Activated CD8-positive, alpha-beta memory T cell treated with anti-CD3 and anti-CD28 coated beads, Interleukin-2, amount 50 U/mL, for 4 hours (primary cell): ENCODE measurements around the gene VN1R2.
"Not testable (repeated sequence)": the region's sequence is repeated elsewhere in the genome, so short reads cannot be mapped to it uniquely, and the experiment has no call there.

Experiments
- DNase-seq: peaks from one replicate; pipeline ENCODE4 v3.0.0-alpha.2; 2020

Gene VN1R2, protein sequence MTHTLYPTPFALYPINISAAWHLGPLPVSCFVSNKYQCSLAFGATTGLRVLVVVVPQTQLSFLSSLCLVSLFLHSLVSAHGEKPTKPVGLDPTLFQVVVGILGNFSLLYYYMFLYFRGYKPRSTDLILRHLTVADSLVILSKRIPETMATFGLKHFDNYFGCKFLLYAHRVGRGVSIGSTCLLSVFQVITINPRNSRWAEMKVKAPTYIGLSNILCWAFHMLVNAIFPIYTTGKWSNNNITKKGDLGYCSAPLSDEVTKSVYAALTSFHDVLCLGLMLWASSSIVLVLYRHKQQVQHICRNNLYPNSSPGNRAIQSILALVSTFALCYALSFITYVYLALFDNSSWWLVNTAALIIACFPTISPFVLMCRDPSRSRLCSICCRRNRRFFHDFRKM

DNA sequence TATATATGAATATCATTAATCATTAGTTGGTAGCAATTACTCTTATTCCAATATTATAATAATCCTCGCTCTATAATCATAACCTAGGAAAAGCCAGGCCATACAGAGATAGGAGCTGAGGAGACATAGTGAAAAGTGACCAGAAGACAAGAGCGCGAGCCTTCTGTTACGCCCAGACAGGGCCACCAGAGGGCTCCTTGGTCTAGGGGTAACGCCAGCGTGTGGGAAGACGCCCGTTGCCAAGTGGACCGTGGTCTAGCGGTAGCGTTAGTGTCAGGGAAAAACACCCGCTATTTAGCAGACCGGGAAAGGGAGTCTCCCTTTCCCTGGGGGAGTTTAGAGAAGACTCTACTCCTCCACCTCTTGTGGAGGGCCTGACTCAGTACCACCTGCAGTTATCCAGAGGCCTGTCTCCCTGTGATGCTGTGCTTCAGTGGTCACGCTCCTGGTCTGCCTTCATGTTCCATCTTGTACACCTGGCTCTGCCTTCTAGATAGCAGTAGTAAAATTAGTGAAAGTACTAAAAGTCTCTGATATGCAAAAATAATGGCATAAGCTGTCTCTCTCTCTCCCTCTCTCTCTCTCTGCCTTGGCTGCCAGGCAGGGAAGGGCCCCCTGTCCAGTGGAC, at the start of gene VN1R2:
TSS of gene VN1R2 (plus strand) at position 578 of the 628 bp plus-strand sequence. CDS start 84 bp downstream, outside the sequence.
- not testable (repeated sequence) for DNase-seq

DNA sequence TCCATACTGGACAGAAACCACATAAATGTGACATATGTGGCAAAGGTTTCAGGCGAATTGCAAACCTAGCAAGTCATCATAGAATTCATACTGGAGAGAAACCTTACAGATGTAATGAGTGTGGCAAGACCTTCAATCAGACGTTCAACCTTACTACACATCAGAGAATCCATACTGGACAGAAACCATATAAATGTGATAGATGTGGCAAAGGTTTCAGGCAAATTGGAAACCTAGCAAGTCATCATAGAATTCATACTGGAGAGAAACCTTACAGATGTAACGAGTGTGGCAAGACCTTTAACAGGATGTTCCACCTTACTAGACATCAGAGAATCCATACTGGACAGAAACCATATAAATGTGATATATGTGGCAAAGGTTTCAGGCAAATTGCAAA, 46.5 kb upstream of the VN1R2 start:
- not testable (repeated sequence) for DNase-seq

DNA sequence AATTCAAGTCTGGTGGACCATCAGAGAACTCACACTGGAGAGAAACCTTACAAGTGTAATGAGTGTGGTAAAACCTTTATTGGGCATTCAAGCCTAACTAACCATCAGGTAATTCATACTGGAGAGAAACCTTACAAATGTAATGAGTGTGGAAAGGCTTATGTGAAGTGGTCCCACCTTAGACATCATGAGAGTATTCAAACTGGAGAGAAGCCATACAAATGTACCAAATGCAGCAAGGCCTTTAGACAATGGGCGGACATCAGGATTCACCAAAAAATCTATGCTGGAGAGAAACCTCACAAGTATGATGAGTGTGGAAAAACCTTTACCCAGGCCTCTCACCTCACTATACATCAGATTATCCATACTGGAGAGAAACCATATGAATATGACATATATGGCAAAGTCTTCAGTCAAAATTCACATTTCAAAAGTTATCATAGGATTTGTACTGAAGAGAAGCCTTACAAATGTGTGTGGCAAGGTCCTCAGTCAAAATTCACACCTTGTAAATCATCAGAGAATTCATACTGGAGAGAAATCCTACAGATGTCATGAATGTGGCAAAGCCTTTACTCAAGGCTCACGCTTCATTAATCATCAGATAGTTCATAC, 45.3 kb upstream of the VN1R2 start:
- DNase-seq: no peak

DNA sequence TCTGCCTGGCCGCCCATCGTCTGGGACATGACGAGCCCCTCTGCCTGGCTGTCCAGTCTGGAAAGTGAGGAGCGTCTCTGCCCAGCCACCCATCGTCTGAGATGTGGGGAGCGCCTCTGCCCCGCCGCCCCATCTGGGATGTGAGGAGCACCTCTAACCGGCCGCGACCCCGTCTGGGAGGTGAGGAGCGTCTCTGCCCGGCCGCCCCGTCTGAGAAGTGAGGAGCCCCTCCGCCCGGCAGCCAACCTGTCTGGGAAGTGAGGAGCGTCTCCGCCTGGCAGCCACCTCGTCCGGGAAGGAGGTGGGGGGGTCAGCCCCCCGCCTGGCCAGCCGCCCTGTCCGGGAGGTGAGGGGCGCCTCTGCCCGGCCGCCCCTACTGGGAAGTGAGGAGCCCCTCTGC, 35.4 kb upstream of the VN1R2 start:
- not testable (repeated sequence) for DNase-seq

DNA sequence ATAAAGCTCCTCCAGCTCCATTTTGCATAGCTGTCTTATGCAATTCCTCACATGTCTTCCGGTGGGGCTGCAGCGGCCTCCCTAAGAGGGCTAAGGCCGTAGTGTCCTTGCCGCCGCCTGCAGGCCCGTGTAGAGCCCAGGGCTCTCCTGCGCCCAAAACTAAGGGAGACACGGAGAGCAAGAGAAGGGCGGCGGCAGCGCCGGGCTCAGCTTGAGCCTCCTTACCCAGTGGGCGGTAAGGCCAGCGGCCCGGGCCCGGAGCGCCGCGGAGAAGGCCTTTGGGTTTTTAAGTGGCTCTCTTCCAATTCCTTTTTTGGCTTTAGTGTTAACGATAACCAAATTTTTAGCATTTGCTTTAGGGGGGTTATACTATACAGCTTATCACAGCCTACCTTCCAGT, 33.5 kb upstream of the VN1R2 start:
- DNase-seq: no peak

DNA sequence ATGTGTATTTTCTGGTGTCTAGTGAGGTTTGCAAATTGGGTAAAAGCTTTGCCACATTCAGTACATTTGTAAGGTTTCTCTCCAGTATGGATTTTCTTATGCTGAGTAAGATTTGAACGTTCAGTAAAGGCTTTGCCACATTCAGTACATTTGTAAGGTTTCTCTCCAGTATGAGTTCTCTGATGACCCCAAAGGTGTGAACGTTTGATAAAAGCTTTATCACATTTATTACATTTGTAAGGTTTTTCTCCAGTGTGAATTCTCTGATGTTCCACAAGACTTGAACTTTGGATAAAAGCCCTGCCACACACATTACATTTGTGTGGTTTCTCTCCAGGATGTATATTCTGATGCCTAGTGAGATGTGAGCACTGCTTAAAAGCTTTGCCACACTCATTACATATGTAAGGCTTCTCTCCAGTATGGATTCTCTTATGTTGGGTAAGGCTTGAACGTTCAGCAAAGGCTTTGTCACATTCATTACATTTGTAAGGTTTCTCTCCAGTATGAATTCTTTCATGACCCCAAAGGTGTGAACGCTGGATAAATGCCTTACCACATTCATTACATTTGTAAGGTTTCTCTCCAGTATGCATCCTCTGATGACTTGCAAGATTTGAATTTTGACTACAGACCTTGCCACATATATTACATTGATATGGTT, 20.8 kb upstream of the VN1R2 start:
- no peak for DNase-seq

DNA sequence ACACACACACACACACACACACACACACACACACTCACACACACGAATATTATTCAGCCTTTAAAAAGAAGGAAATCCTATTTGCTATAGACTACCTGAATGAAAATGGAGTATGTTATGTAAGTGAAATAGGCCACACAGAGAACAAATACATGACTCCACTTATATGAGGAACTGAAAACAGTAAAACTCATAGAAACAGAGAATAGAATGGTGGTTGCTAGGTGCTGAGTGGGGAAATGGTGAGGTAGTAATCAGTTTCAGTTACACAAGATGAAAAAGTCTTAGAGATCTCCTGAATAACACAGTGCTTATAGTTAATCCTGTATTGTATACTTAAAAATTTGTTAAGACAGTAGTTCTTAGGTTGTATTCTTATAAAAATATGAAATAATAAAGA, 11.6 kb upstream of the VN1R2 start:
- DNase-seq: no peak

DNA sequence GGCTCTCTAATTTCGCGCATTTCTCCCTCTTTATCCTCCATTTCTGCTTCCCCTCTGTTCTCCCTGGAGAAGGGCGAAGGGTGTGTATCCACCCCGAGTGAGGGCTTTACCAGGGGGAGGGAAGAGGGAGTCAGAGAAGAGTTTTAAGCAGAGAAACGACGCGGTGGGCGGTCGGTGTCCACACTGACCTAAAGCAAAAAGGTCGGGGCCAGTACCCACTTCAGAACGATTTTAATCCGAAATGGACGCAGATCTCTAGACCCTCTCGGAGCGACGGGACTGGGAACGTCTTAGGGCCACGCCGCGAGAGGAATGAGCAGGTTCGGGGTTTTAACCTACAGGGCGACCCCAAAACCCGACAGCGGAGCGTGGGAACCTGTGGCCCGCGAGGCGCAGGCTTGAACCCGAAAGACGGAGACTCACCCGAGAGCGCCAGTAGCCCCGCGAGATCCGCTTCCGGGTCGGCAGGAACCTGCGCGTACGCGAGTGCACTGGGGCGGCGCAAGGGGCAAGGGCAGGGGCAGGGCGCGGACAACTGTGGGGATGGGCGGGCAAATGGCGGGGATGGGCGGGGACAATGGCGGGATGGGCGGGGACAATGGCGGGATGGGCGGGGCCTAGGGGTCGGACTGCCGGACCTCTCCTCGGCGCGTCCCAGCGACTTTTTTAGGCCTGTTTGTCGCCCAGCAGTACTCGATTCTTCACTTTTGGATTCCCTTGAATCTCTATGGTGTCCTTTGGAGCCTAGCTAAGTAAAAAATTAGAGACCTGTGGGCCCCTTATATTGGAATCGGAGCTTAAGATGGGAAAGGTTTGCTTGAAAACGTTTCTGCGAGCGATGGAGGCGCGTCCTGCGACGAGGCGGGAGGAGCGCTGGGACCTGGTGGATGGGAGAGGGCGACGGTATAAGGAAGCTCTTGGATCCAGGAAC, 3.4 kb upstream of the VN1R2 start, which contains the start of gene ZNF677:
TSS of gene ZNF677 (minus strand) at position 463 of the 931 bp plus-strand sequence. CDS start 3,323 bp downstream, outside the sequence.
- peak; percentile 82 for DNase-seq

DNA sequence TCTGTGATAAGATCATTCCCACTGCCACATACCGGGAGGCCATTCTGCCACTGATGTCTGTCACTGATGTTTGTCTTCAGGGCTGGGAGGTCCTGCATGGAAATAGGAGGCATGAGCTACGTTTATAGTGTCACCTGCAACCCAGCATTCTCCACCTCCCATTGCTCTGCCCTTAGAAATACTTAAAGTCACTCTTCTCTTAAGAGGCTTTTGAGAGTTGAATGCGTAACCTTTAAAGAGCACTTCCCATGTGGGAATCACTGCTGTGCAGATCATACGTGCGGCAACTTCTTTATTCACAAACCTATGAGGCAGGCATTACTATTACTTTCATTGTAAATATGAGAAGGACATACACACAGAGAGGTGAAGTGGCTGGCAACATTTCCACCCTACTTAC, 9.5 kb downstream of the VN1R2 start, which contains the start of gene VN1R4:
TSS of gene VN1R4 (minus strand) at position 101 of the 400 bp plus-strand sequence. CDS start at position 43, 58 bp downstream.
- not testable (repeated sequence) for DNase-seq

DNA sequence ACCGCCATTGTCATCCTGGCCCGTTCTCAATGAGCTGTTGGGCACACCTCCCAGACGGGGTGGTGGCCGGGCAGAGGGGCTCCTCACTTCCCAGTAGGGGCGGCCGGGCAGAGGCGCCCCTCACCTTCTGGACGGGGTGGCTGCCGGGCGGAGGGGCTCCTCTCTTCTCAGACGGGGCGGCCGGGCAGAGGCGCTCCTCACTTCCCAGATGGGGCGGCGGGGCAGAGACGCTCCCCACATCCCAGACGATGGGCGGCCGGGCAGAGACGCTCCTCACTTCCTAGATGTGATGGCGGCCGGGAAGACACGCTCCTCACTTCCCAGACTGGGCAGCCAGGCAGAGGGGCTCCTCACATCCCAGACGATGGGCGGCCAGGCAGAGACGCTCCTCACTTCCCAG, 11.8 kb downstream of the VN1R2 start:
- not testable (repeated sequence) for DNase-seq

DNA sequence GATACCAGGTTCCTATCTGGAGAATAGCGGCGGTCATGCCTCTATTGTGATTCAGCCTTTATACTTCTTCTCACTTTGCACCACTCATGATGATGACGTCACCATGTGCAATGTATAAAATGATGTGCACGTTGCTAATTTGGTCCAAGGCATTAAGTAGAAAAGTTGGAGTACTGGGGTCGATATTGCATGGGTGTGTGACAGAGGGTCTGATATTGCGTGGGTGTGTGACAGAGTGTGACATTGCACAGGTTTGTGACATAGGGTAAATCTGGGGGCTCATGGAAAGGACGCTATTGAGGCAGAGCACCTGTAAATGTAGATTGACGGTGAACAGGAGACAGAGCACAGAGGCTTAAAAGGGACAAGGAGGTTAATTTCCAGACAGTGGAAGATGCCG, 14.0 kb downstream of the VN1R2 start:
- DNase-seq: no peak

DNA sequence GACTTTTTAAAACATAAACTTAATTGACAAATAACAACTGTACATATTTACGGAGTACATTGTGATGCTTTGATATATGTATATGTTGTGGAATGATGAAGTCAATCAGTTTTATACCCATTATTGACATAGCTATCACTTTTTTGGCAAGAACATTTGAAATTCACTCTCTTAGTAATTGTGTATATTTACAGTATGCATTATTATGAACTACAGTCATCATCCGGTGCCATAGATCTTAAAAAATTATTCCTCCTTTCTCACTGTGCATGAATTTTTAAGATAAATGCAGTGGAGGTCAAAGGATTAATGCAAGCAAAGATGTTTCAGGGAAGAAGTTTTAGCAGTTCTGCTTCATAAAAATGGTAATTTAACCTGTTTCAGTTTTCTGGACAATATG, 17.4 kb downstream of the VN1R2 start:
- DNase-seq: no peak

DNA sequence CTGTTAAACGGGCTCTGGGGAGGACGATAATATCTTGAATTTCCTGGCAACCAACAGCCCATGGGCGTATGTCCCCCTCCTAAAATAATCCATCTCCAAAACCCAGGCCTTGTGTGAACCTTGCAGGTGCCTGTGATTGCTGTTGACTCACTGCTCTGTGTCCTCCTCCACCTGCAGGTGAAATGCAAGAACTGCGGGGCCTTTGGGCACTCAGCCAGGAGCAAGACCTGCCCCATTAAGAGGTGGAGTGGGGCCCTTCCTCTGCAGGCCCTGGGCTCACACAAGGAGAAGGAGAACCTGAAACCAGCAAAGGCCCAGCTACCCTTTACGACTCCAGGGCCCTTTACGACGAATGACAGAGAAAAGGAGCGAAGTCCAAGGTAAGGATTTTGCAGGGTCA, 23.9 kb downstream of the VN1R2 start:
- not testable (repeated sequence) for DNase-seq

DNA sequence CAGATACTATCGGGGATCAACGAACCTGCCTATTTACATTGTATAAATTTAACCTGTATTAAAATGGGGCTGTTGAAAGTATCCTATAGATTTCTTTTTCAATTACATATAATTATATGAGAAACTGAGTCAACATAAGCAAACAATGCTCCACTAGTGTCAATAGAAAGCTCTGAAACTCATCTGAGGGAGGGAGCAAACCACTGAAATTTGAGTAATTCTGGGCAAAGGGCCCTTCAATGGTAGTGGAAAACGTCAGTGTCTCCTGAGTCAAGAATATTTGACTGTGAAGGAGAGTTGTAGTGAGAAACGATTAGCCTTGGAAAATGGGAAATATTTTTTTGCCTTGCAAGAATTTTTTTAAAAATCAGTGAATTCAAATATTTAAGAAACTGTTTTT, 27.0 kb downstream of the VN1R2 start:
- DNase-seq: no peak

DNA sequence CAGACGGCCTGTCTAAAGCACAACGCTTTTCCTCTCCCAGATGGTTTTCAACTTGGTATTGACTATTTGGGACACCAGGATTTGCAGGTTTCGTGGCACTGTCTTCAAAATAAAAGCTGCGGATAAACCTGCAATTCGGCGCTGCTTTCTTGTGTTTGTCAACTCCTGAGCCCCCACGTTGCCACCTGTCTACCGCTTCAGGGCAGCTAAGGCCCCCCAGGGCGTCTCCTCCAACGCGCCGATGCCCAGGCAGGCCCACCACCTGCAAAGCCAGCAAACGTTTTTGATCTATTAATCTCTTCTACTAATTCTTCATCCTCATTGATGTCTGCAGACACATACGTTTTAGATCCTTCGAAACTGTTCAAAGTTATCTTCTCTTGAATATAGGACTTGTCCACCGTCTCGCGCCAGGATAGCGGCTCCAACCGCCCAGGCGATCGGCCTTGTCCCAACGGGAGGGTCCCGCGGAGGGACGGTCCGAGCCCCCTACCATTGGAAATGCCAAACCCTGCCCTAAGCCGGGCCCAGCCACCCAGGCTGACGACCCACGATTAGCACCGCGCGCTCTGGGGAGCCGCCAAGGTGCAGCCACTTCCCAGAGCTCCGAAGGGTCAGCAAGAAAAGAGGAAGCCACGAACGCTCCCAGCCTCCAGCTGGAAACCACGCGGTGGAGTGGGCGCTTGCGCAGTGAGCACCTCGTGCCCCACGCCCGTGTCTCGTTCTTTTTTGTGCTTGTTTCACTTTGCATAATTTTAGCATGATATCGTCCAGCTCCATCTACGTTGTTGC, 32.9 kb downstream of the VN1R2 start:
- DNase-seq: no peak

DNA sequence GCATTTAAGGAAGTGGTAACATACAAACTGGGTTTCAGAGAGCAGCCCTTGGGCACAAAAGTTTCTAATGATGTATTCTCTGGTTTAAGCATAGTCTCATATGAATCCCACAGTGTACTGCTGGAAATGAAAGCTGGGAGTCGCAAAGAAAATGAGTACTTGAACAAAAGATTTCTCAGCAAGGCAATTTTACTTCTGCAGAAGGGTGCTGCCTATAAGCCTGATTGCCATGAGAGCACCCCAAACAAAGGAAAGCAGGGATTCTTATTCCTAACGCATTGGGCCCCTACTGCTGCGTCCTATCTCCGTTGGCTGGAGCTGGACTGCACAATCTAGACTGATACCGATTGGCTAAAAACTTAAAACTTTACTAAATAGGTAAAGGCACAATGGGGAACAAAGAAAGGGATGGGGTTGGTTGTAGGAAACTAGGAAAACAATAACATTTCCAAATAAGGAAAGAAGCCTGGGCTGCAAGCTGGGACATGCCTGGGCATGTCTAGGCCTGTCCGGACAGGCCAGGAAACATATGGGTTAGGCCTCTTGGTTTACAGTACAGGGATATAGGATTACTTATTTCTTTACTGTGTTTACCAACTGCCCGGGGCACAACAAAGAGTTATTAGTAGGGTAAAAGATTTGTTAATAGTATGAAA, 36.8 kb downstream of the VN1R2 start:
- DNase-seq: no peak

DNA sequence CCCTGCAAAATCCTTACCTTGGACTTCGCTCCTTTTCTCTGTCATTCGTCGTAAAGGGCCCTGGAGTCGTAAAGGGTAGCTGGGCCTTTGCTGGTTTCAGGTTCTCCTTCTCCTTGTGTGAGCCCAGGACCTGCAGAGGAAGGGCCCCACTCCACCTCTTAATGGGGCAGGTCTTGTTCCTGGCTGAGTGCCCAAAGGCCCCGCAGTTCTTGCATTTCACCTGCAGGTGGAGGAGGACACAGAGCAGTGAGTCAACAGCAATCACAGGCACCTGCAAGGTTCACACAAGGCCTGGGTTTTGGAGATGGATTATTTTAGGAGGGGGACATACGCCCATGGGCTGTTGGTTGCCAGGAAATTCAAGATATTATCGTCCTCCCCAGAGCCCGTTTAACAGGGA, 43.2 kb downstream of the VN1R2 start:
- DNase-seq: not testable (repeated sequence)

DNA sequence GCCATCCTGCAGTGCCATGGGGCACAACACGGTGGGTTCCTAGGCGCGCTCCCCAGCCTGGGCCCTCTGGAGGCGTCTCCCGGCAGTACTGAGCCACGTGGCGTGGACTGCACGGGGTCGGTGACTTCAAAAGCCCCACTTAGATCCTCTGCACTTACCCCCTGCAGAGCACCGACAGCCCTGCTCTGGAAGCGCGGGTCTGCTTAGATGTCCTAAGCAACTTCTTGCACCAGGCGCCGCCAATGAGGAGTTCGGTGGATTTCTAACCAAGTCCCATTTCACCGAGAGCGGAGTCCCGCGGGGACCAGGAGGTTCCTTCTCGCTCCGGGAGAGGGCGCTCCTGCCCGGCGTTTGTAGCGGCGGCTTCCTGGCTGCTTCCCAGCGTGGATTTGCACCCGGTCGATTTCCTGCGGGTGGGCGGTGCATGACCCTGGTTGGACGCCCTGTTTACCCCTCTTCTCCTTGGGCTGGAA, 50.3 kb downstream of the VN1R2 start:
- no peak for DNase-seq
